ENCODE results near the gene TAP1.
A peak's percentile ranks its signal among the peaks of the same experiment; 100 is the strongest.

TAP1 gene

DNA sequence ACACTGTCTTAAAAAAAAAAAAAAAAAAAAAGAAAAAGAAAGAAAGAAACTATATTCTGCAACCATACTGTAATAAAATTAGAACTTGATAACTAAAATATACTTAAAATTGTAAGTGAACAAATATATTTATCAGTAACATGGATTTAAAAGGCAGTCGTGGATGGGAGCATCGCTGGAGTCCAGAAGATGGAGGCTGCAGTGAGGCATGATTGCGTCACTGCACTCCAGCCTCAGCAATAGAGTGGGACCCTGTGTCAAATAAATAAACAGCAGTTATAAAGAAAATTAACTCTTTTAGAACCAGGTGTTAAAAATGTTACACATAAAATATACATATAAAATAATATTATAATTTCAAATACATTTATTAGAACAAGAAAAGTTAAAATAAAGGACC is 9.2 kb upstream of the TAP1 start:
- DNase-seq (ENCODE audit: low read depth): no peak

GRCh38 chr6:32860674-32861073 is 7.2 kb upstream of the TAP1 start:
- no peak for DNase-seq (ENCODE audit: low read depth)

DNA sequence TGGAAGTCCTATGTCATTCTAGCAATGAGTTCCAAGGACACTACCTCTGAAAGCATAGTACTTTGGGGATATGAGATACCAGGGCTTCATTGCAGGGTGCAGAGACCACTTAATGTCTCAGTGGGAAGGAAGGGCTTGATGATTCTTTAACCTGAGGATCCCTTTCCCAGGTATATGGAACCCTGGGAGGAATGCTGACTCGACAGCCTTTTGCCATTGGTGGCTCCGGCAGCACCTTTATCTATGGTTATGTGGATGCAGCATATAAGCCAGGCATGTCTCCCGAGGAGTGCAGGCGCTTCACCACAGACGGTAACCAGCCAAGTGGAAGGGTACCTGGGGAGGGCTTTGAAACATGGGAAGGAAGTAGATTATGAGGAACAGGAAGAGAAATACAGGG is 4.7 kb upstream of the TAP1 start:
- no peak for DNase-seq (ENCODE audit: low read depth)

DNA sequence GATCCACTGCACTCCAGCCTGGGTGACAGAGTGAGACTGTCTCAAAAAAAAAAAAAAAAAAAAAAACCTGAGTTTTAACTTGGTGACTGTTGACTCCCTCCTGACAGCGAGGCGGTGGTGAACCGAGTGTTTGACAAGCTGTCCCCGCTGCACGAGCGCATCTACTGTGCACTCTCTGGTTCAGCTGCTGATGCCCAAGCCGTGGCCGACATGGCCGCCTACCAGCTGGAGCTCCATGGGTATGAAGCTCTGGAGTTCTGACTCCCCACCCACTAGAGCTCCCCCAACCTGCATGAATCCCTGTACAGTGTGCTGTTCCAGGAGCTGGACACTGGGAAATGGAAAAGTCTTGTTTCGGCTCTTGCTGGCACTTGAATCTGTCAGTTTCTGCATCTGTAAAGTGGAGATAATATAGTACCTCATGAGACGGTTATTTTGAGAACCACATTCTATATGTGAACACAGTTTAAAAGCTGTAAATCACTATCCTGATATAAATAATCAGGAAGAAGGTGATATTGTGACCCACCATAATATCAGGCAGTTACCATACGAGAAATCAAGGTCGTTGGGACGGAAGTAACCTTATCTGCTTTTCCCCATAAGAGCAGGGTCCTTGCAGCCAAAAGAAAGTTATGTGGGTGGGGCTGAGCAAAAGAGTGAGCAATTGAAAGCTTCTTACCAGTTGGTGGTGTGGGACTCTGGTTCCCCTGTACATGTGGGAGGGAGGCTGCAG is 3.8 kb upstream of the TAP1 start:
- DNase-seq (ENCODE audit: low read depth): no peak

- no peak for DNase-seq (ENCODE audit: low read depth)
Measured at GRCh38 chr6:32855467-32856174, 2.1 kb upstream of the TAP1 start.

GRCh38 chr6:32854376-32855178 is 1.1 kb upstream of the TAP1 start:
- no peak for DNase-seq (ENCODE audit: low read depth)

DNA sequence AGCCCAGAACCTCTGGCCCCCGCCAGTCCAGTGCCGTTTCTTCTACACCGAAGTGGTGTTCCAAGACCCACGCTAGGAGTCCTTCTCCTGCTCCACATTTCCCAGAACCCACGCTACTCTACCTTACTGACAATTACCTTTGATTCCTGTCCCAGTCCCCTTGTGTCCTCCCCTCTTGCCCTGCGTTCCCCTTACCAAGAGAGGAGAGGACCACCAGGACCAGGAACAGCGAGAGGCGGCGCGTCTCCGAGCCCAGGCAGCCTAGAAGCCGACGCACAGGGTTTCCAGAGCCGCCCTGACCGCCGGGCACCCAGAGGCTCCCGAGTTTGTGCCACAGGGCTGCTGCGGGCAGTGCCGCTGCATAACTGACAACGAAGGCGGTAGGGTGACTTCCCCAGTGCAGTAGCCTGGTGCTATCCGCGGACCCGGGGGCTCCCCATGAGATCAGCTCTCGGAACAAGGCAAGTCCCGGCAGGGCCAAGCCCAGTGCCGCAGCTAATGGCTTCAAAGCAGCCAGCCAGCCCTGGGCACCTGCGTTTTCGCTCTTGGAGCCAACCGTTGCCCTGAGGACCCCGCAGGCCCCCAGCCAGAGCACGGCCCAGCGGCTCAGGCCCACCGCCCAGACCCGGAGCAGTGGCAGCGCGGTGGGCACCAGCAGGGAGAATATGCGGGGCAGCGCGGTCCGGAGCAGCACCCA is 512 bp downstream of the TAP1 start:
- no peak for DNase-seq (ENCODE audit: low read depth)

GRCh38 chr6:32852018-32852843 is 1.3 kb downstream of the TAP1 start:
- DNase-seq (ENCODE audit: low read depth): no peak

DNA sequence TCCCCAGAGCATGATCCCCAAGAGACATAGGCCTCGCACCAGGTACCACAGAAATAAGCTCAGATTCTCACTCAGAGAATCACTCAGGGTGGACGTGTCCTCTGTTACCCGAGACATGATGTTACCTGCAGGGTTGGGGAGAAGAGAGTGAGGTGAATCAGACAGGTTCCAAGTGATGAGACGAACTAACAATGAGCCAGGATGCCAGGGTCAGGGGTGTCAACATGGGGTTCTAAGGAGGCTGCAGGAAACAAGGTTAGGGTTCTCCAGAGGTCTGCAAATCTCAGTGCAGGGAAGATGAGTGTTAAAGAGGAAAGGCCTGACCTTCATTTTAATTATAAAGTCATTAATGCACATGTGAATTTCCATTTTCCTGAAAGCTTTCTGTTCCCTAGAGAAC is 2.5 kb downstream of the TAP1 start:
- no peak for DNase-seq (ENCODE audit: low read depth)

- DNase-seq (ENCODE audit: low read depth): no peak
Measured at GRCh38 chr6:32849126-32849525, 4.4 kb downstream of the TAP1 start.

GRCh38 chr6:32847795-32848194 is 5.7 kb downstream of the TAP1 start:
- no peak for DNase-seq (ENCODE audit: low read depth)

- no peak for DNase-seq (ENCODE audit: low read depth)
Measured at GRCh38 chr6:32847004-32847403, 6.5 kb downstream of the TAP1 start.

DNA sequence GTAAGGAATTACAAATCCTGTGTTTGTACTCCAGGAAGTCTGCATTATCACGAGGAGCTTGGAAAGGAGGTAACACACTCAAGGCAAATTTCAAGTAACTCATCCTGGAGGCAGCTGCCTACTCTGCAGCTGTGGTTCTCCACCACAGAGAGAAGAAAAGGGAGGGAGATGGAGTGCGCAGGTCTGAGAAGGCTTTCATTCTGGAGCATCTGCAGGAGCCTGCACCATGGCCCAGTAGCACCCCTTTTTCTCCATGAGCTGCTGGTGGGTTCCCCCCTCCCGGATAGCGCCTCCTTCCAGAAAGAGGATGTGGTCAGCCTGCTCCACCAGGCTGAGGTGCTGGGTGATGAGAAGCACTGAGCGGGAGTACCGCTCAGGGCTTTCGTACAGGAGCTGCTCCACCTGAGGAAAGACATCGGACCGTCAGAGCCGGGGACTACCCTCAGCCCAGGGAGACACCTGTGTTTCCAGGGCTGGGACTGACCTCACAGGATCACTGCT is 8.1 kb downstream of the TAP1 start:
- DNase-seq (ENCODE audit: low read depth): no peak

DNA sequence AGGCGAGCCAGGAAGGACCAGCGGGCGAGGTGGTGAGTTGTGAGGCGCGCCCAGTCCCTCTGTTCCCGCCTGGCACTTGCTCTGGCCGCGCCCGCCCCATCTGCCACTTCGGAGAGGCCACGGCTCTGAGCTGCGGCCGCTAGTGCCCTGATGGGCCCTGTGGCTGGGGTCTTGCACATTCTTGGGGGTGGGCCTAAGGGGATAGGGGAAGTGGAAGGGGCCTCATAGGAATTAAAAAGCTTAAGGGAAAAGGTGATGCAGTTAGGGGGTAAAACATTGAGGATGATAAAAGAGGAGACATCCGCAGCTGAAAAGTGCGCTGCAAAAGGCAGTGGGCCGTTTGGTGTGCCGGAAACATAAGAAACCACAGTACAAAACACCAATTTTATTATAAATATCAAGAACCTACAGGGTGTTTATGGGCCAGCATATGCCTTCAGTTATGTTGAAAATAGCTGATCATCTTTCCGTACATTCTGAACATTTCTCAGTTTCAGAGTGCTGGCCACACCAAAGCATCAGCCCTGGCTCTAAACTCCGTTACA is 8.6 kb downstream of the TAP1 start:
- no peak for DNase-seq (ENCODE audit: low read depth)

DNA sequence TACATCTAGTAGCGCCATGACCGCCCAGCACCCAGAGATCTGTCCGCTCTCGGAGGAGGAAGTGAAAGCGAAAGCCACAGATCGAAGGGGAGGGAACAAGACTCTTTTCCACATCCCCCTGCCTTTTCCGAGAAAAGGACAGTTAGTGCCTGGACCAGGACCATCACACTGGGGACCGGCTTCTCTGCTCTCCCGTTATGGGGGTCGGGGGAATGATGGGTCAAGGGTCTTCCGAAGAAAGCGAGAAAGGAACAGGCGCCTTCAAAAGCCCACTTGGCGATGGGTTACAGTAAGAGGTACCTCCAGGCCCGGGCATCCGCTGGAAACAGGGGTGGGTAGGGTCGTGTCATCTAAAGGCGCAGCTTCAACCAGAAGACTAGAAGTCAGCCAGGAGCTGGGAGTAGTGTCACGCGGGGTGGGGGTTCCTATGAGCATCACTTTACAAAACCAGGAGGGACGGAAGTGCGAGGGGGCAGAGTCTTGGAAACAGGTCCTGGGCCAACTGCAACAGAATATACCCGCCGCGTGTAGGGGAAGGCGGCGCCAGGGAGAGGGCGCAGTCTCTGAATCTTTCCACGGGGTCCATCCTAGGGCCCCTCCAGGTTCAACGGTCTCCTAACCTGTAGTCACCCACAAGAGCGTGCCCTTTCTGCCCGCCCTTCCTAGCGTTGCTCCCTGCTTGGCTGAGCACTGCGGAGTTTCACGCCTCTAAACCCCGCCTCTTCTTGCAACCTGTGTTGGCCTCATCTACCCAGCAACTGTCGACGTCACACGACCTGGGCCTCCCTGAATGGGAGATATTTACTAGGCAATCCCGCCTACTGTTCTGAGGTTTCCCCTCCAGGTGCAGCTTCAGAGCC is 9.3 kb downstream of the TAP1 start, which contains the start of gene PSMB8:
Gene PSMB8, minus strand, starts transcription at position 69 of the 860 bp plus-strand sequence. Its CDS starts 51 bp downstream, at position 18.
- peak; percentile 65 for DNase-seq (ENCODE audit: low read depth)

DNA sequence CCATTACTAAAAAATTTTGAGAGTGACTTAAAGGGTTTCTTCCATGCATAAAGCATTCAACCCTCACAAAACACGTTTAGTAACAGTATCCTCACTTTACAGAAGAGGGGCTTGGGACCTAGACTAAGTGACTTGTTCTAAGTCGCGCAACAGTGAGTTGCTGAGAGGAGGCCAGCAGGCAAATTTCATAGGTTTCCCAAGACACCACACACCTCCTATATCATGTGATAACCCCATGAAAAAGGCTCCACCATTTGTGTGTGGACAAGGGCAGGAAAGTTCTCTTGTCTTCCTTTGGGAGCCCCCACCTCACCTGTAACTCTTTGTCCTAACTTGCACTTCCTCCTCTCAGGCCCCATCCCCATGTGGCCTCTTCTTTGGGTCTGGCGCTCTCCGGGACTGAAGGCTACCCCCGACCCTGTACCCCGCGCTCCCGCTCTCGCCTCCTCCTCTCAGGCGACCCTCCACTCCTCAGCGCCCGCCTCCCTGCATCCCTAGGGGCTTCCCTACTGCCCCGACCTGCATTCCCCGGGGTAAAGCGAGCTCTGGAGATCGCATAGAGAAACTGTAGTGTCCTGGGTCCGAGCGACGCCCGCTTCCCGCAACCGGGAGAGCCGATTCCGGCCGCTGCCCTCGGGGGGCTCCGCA is 10.0 kb downstream of the TAP1 start:
- DNase-seq (ENCODE audit: low read depth): no peak

DNA sequence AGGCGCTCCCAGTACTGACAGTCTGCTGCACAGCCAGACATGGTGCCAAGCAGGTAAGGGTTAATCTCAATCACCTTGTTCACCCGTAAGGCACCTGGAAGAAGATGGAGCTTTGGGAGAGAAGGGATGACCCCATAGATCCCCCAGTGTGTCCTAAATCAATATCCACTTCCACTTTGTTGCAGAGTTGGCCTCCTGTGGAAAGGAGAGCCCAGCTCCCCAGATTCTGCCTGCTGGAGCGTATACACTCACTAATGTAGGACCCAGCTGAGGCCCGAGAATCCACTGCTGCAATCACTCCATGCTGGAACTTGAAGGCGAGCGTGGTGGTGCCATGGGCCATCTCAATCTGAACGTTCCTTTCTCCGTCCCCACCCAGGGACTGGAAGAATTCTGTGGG is 10.8 kb downstream of the TAP1 start:
- no peak for DNase-seq (ENCODE audit: low read depth)

- no peak for DNase-seq (ENCODE audit: low read depth)
Measured at GRCh38 chr6:32842021-32842650, 11.4 kb downstream of the TAP1 start.

Measured in non-pigmented ciliary epithelial cell (primary cell).